ENCODE data around the gene SLC24A4.

Gene SLC24A4

GRCh38 chr14:92411135-92411534 lies 88.2 kb downstream of the SLC24A4 start:
- Mint-ChIP-seq H3K27me3 (ENCODE audit: low read depth) (peaks cover 6% of the 10 kb centered on the region), H3K4me3 (no peak overlapping the region), H3K4me1 (ENCODE audit: low read depth) (no peaks in the 10 kb centered on the region), H3K27ac (no peak overlapping the region), H3K36me3 (ENCODE audit: low read depth) (no peaks in the 10 kb centered on the region), H3K9me3 (peaks cover 8% of the 10 kb centered on the region)
- no peak for DNase-seq (ENCODE audit: low spot score)

GRCh38 chr14:92411941-92412340 lies 89.0 kb downstream of the SLC24A4 start:
- DNase-seq (ENCODE audit: low spot score): no peak
- peaks cover 6% of the 10 kb centered on the region for H3K27me3 Mint-ChIP-seq (ENCODE audit: low read depth)
- H3K4me1 Mint-ChIP-seq (ENCODE audit: low read depth): no peaks in the 10 kb centered on the region
- no peak overlapping the region for H3K27ac Mint-ChIP-seq
- H3K9me3 Mint-ChIP-seq: peaks cover 5% of the 10 kb centered on the region
- H3K36me3 Mint-ChIP-seq (ENCODE audit: low read depth): no peaks in the 10 kb centered on the region
- no peak overlapping the region for H3K4me3 Mint-ChIP-seq

DNA sequence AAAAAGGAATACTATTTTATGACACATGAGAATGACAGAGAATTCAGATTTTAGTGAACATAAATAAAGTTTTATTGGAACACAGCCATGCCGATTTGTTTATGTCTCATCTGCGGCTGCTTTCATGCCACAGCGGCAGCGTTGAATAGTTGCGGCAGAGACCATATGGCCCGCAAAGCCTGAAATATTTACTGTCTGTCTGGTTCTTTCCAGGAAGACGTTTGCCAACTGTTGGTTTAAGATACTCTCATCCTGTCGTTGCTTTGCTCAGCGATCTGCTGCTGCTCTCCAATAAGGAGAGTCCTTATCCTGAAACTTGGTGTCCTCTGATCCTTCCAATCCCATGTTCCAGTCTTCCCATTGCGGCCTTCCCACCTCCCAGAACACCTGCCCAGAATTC lies 89.9 kb downstream of the SLC24A4 start:
- peaks cover 3% of the 10 kb centered on the region for H3K27me3 Mint-ChIP-seq (ENCODE audit: low read depth)
- no peak for DNase-seq (ENCODE audit: low spot score)
- no peaks in the 10 kb centered on the region for H3K4me1 Mint-ChIP-seq (ENCODE audit: low read depth)
- no peaks in the 10 kb centered on the region for H3K36me3 Mint-ChIP-seq (ENCODE audit: low read depth)
- H3K9me3 Mint-ChIP-seq: no peaks in the 10 kb centered on the region
- no peak overlapping the region for H3K4me3 Mint-ChIP-seq
- H3K27ac Mint-ChIP-seq: no peak overlapping the region

DNA sequence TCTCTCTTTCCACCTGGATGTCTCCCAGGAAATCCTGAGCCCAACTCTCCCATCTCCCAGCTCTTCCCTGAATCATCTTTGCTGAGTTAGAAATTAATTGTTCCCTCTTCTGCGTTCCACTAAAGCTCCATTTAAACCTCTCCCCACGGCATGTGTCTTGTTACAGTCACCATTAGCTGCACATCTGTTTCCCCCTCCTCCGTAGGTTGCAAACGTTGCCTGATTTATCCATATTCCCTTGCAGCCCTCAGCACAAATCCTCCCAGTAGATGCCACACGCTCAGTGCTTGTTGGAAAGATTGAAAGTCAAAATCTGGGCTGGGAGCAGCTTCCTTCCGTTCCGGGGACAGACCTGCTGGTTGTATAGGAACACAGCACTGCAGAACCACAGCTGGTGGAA lies 90.4 kb downstream of the SLC24A4 start:
- Mint-ChIP-seq H3K36me3 (ENCODE audit: low read depth) (no peaks in the 10 kb centered on the region), H3K4me1 (ENCODE audit: low read depth) (no peaks in the 10 kb centered on the region), H3K27me3 (ENCODE audit: low read depth) (peaks cover 3% of the 10 kb centered on the region), H3K4me3 (no peak overlapping the region), H3K27ac (no peak overlapping the region), H3K9me3 (no peaks in the 10 kb centered on the region)
- DNase-seq (ENCODE audit: low spot score): no peak

- Mint-ChIP-seq H3K4me1 (ENCODE audit: low read depth) (no peaks in the 10 kb centered on the region), H3K4me3 (no peak overlapping the region), H3K27ac (no peak overlapping the region), H3K27me3 (ENCODE audit: low read depth) (peaks cover 3% of the 10 kb centered on the region), H3K36me3 (ENCODE audit: low read depth) (no peaks in the 10 kb centered on the region), H3K9me3 (no peaks in the 10 kb centered on the region)
- DNase-seq (ENCODE audit: low spot score): no peak
These were observed 91.9 kb downstream of the SLC24A4 start for GRCh38 chr14:92414690-92415445.

- Mint-ChIP-seq H3K27ac (no peak overlapping the region), H3K4me3 (no peak overlapping the region), H3K27me3 (ENCODE audit: low read depth) (peaks cover 3% of the 10 kb centered on the region), H3K9me3 (no peaks in the 10 kb centered on the region), H3K36me3 (ENCODE audit: low read depth) (no peaks in the 10 kb centered on the region), H3K4me1 (ENCODE audit: low read depth) (no peaks in the 10 kb centered on the region)
- no peak for DNase-seq (ENCODE audit: low spot score)
These were observed 93.0 kb downstream of the SLC24A4 start for GRCh38 chr14:92415969-92416368.

DNA sequence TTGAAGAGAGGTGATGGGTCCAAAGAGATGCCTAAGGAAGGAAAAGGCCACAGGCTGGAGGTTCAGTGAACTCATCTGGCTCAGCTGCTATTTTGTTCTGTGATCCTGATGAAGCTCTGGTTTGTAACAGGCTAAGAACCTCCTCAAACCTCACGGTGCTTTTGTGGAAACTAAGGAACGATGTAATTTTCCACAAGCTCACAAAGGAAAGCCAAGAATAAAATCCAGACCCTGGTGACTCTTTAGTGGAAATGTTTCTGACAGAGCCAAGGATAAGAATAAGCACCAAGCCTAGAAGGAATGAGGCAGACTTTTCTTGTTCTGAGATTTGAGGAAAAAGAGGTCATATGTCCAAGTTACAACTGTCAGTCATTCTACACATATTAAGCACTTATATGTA lies 93.6 kb downstream of the SLC24A4 start:
- Mint-ChIP-seq H3K36me3 (ENCODE audit: low read depth) (no peaks in the 10 kb centered on the region), H3K4me3 (no peak overlapping the region), H3K27me3 (ENCODE audit: low read depth) (peaks cover 3% of the 10 kb centered on the region), H3K27ac (no peak overlapping the region), H3K4me1 (ENCODE audit: low read depth) (no peaks in the 10 kb centered on the region), H3K9me3 (no peaks in the 10 kb centered on the region)
- DNase-seq (ENCODE audit: low spot score): no peak

- Mint-ChIP-seq H3K4me1 (ENCODE audit: low read depth) (no peaks in the 10 kb centered on the region), H3K36me3 (ENCODE audit: low read depth) (no peaks in the 10 kb centered on the region), H3K9me3 (no peaks in the 10 kb centered on the region), H3K4me3 (no peak overlapping the region), H3K27me3 (ENCODE audit: low read depth) (peaks cover under 1% of the 10 kb centered on the region), H3K27ac (no peak overlapping the region)
- DNase-seq (ENCODE audit: low spot score): no peak
These were observed 94.8 kb downstream of the SLC24A4 start for GRCh38 chr14:92417759-92418158.

DNA sequence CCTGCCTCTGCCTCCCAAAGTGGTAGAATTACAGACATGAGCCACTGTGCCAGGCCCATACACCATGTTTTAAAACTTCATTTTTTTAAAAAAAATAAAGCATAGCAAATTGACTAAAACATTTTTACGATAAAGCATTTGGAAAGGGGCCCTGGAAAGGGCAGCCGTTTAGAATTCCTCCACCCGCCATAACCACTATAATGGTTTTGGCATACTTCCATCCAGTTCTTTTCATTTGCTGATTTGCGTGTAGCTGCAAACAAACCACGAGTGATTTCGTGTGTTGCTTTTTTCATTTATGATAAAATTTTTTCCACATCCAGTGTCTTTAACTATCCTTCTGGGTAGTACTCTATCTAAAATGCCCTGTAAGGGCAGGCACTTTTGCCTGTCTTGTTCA lies 98.8 kb downstream of the SLC24A4 start:
- no peaks in the 10 kb centered on the region for H3K36me3 Mint-ChIP-seq (ENCODE audit: low read depth)
- peaks cover 3% of the 10 kb centered on the region for H3K27me3 Mint-ChIP-seq (ENCODE audit: low read depth)
- H3K4me3 Mint-ChIP-seq: no peak overlapping the region
- peaks cover 5% of the 10 kb centered on the region for H3K4me1 Mint-ChIP-seq (ENCODE audit: low read depth)
- H3K9me3 Mint-ChIP-seq: no peaks in the 10 kb centered on the region
- H3K27ac Mint-ChIP-seq: no peak overlapping the region
- DNase-seq (ENCODE audit: low spot score): no peak

GRCh38 chr14:92425101-92425500 lies 102.1 kb downstream of the SLC24A4 start:
- Mint-ChIP-seq H3K27ac (no peak overlapping the region), H3K36me3 (ENCODE audit: low read depth) (no peaks in the 10 kb centered on the region), H3K4me1 (ENCODE audit: low read depth) (peaks cover 5% of the 10 kb centered on the region), H3K27me3 (ENCODE audit: low read depth) (peaks cover 3% of the 10 kb centered on the region), H3K9me3 (no peaks in the 10 kb centered on the region), H3K4me3 (no peak overlapping the region)
- DNase-seq (ENCODE audit: low spot score): no peak

DNA sequence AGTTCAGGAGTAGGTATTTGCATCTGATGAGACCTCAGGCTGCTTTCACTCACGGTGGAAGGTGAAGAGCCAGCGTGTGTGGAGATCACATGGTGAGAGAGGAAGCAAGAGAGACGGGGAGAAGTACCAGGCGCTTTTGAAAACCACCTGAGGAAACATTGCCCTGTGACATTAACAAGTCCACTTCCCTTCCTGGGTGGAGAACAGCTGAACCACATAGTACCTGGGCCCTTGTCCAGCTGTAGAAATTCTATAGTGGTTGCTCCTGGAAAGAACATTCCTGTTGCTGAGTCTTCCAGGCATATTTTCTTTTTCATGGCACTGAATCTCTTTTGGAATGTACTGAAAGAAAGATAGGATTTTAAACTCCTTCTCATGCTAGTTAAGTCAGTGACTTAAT lies 103.3 kb downstream of the SLC24A4 start:
- peaks cover 3% of the 10 kb centered on the region for H3K27me3 Mint-ChIP-seq (ENCODE audit: low read depth)
- no peaks in the 10 kb centered on the region for H3K9me3 Mint-ChIP-seq
- no peaks in the 10 kb centered on the region for H3K36me3 Mint-ChIP-seq (ENCODE audit: low read depth)
- no peak overlapping the region for H3K4me3 Mint-ChIP-seq
- H3K27ac Mint-ChIP-seq: no peak overlapping the region
- peaks cover 5% of the 10 kb centered on the region for H3K4me1 Mint-ChIP-seq (ENCODE audit: low read depth)
- no peak for DNase-seq (ENCODE audit: low spot score)

DNA sequence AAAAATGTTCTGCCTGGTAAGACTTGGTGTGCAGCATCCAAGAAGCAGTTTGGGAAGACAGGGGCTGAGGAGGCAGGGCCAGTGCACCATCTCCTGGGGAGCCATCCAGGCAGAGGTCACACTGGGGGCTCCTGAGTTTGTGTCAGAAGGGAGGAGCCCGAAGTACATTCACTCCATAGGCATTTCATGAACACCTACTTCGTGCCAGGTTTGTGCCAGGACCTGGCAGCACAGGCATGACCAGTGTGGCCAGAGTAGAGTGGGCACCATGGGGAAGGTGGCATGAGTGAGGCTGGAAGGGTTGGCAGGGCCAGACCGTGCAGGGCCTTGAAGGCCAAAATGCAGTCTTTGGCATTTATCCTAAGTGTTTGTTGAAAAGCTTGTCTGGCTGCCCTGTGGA lies 104.1 kb downstream of the SLC24A4 start:
- Mint-ChIP-seq H3K9me3 (no peaks in the 10 kb centered on the region), H3K27me3 (ENCODE audit: low read depth) (peaks cover 3% of the 10 kb centered on the region)

GRCh38 chr14:92430686-92431085 lies 107.7 kb downstream of the SLC24A4 start:
- H3K27me3 Mint-ChIP-seq (ENCODE audit: low read depth): peaks cover 2% of the 10 kb centered on the region
- peaks cover 4% of the 10 kb centered on the region for H3K4me1 Mint-ChIP-seq (ENCODE audit: low read depth)
- no peaks in the 10 kb centered on the region for H3K36me3 Mint-ChIP-seq (ENCODE audit: low read depth)
- no peak overlapping the region for H3K27ac Mint-ChIP-seq
- DNase-seq (ENCODE audit: low spot score): no peak
- H3K4me3 Mint-ChIP-seq: no peak overlapping the region
- no peaks in the 10 kb centered on the region for H3K9me3 Mint-ChIP-seq

More for the DNA sequence above, 104.1 kb downstream of the SLC24A4 start:
- no peak overlapping the region for H3K4me3 Mint-ChIP-seq
- no peaks in the 10 kb centered on the region for H3K36me3 Mint-ChIP-seq (ENCODE audit: low read depth)
- peaks cover 5% of the 10 kb centered on the region for H3K4me1 Mint-ChIP-seq (ENCODE audit: low read depth)
- H3K27ac Mint-ChIP-seq: no peak overlapping the region
- DNase-seq (ENCODE audit: low spot score): no peak

GRCh38 chr14:92431199-92431725 lies 108.3 kb downstream of the SLC24A4 start:
- H3K4me3 Mint-ChIP-seq: no peak overlapping the region
- no peaks in the 10 kb centered on the region for H3K4me1 Mint-ChIP-seq (ENCODE audit: low read depth)
- peaks cover 2% of the 10 kb centered on the region for H3K27me3 Mint-ChIP-seq (ENCODE audit: low read depth)
- DNase-seq (ENCODE audit: low spot score): no peak
- H3K27ac Mint-ChIP-seq: no peak overlapping the region
- no peaks in the 10 kb centered on the region for H3K36me3 Mint-ChIP-seq (ENCODE audit: low read depth)
- H3K9me3 Mint-ChIP-seq: no peaks in the 10 kb centered on the region

- Mint-ChIP-seq H3K36me3 (ENCODE audit: low read depth) (no peaks in the 10 kb centered on the region), H3K4me3 (no peak overlapping the region), H3K4me1 (ENCODE audit: low read depth) (peaks cover 2% of the 10 kb centered on the region), H3K27ac (no peak overlapping the region), H3K27me3 (ENCODE audit: low read depth) (peaks cover 9% of the 10 kb centered on the region), H3K9me3 (no peaks in the 10 kb centered on the region)
- DNase-seq (ENCODE audit: low spot score): no peak
These were observed 110.4 kb downstream of the SLC24A4 start for GRCh38 chr14:92433407-92433806.
